HG02981 (cell line): ENCODE measurements around the gene TMEM200B.
"Not testable (repeated sequence)": the region's sequence is repeated elsewhere in the genome, so short reads cannot be mapped to it uniquely, and the experiment has no call there.

Experiments used
- ATAC-seq: cut with Tn5 transposase; IDR thresholded peaks from one replicate; pipeline ENCODE4 v1.9.1; 2021; ENCODE audit warnings: mild to moderate bottlenecking, moderate library complexity; ENCODE audit not compliant: unreplicated experiment

The TMEM200B gene

GRCh38 chr1:29112705-29113412 is 10.8 kb downstream of the TMEM200B start:
- no peak for ATAC-seq

GRCh38 chr1:29108041-29108440 is 15.7 kb downstream of the TMEM200B start:
- ATAC-seq = not testable (repeated sequence)

GRCh38 chr1:29105822-29106221 is 17.9 kb downstream of the TMEM200B start:
- no peak for ATAC-seq

GRCh38 chr1:29100487-29100886 is 23.2 kb downstream of the TMEM200B start:
- ATAC-seq = no peak

GRCh38 chr1:29099286-29099685 is 24.4 kb downstream of the TMEM200B start:
- ATAC-seq = no peak

- ATAC-seq = no peak
Measured at GRCh38 chr1:29096231-29096886, 27.3 kb downstream of the TMEM200B start.

- no peak for ATAC-seq
Measured at GRCh38 chr1:29094954-29095353, 28.7 kb downstream of the TMEM200B start.

GRCh38 chr1:29094433-29094832 is 29.3 kb downstream of the TMEM200B start:
- no peak for ATAC-seq

GRCh38 chr1:29092704-29093103 is 31.0 kb downstream of the TMEM200B start:
- ATAC-seq = not testable (repeated sequence)

GRCh38 chr1:29090937-29091618 is 32.6 kb downstream of the TMEM200B start:
- no peak for ATAC-seq

- no peak for ATAC-seq
Measured at GRCh38 chr1:29084196-29084521, 39.5 kb downstream of the TMEM200B start.

- no peak for ATAC-seq
Measured at GRCh38 chr1:29083317-29084195, 40.1 kb downstream of the TMEM200B start.

GRCh38 chr1:29082519-29082918 is 41.2 kb downstream of the TMEM200B start:
- no peak for ATAC-seq

GRCh38 chr1:29081201-29081600 is 42.5 kb downstream of the TMEM200B start:
- ATAC-seq = no peak

GRCh38 chr1:29079916-29080629 is 43.6 kb downstream of the TMEM200B start:
- not testable (repeated sequence) for ATAC-seq

- ATAC-seq = no peak
Measured at GRCh38 chr1:29077155-29077554, 46.5 kb downstream of the TMEM200B start.
